Stimulated activated CD4-positive, alpha-beta T cell treated with anti-CD3 and anti-CD28 coated beads, Interleukin-1b, Interleukin-23, amount 100 ng/mL, for 4 hours (primary cell): ENCODE data around the gene MAP3K7CL.

Experiments used
- DNase-seq, 2 donors: peaks; one replicate each; pipeline ENCODE4 v3.0.0-alpha.2; 2020; ENCODE audit warnings: low read depth in 2 of 2

Gene MAP3K7CL, protein sequence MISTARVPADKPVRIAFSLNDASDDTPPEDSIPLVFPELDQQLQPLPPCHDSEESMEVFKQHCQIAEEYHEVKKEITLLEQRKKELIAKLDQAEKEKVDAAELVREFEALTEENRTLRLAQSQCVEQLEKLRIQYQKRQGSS

DNA sequence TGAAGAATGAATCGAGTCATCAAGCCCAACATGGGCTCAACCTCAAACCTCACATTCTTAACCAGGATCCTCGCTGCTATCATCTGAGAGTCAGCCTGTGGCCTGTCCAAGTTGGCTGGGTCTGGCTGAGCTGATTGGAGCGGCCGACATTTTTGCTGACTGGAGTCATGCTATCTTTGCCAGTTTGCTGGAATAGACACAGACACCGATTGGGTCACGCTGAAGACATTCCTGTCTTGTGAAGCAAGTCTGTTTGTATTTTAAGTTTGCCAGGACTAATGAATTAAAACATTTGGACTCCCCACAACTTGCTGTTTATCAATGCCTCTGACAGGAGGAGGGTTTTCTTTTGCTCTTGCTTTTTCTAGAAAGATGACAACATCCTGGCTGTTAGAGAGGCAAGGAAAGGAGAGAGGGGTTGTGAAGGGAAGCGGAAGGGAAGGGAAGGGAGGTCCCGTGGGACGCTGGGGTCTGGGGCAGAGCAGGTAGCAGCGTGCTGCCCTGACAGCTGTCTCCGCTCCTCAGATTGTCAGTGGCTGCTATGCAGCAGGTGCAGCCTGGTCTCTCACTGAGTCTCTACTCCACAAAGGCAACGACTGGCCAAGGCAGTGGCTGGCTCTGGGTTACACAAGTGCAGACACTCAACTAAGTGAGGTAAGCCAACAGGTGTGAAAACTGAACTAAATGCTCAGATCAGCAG is at the start of gene MAP3K7CL:
Gene MAP3K7CL (plus strand): TSS at position 375 of the 700 bp plus-strand sequence. CDS start 2,701 bp downstream, outside the sequence.
- DNase-seq = no peak

DNA sequence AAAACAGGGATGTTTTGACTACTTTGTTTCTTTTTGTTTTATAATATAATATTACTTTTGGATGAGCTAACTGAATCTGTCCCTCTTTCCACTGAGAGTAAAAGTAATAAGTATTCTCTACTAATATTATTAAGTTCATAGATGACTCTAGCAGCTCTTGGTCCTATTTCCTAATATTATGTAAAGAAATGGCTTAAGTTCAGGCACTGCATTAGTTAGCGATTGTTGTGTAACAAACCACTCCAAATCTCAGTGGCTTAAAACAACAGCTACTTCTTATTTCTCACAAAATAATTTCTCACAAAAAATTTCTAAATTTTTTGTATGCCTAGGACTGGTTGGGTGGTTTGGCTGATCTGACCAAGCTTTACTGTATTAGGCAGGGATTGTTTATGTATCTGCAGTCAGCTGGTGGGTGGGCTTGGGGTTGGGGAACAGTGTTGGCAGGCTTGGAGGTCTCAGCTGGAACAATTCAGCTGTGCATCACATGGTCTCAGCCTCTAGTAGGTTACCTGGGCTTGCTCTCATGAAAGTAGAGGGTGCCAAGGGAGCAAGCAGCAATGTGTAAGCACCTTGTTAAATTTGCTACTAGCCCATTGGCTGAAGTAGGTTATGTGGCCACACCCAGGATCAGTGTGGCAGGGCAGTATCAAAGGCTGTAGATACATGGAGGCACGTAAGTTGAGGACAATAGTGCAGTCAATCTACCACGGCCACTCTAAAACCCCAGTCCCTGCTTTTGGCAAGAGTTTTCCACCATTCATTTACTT is 48.2 kb upstream of the MAP3K7CL start:
- DNase-seq = no peak

DNA sequence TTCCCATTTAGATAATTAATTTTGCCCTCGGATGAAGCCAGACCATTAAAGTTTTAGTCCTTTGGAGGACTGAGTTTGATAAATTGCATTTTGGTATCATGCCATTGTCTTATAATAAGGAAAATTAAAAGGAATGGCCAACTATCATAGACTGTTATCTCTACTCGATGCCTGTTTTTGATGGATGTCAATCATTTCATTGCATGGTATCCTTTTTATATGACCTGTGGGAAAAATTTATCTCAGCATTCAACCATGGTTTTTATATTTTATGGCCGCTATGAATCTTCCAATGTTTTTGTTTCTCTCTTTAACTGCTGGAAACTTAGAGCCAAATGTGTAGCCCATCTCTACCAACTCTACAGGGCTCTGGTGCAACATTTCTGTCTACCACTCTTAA is 47.1 kb upstream of the MAP3K7CL start:
- DNase-seq = no peak

DNA sequence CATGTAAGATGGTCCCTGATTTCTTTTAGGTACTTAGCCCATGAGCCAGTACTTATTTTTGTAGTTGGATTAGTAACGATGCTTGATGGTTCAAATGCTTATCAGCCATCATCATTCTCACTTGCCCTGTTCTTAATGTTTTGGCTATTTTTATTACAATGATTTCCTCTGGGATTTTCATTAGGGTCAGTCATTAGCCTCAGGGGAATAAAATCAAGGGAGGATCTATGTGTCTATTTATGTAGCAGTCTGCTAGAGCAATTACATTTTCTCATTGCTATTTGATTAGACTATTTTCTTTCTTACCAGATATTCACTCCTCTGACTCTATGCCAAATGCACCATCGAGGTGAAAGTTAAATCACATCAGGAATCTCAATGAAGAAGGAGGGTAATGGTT is 46.1 kb upstream of the MAP3K7CL start:
- DNase-seq = no peak

DNA sequence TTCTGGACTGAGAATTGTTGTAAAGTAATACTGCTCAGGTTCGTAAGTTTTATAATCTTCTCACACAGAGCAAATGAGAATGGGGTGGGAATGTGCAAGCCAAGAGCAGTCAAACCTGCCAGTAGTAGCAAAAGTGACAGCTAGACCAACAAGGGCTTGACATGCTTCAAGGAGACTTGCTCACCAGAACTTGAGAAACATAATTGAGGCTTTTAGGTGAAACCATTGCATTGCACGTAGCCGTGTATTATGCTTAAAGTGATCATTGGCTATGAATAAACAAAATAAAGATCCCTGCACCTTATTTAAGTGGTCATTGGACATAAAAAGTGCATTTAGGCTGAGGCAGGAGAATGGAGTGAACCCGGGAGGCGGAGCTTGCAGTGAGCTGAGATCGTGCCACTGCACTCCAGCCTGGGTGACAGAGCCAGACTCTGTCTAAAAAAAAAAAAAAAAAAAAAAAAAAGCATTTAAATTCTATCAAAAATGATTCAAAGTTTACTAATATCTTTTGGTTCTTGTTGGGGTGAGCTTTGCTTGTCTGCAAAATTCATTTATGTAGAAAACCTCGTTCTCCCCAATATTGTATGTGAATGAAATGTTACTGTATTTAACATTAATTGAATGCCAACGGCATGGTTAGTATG is 45.2 kb upstream of the MAP3K7CL start:
- DNase-seq = no peak

DNA sequence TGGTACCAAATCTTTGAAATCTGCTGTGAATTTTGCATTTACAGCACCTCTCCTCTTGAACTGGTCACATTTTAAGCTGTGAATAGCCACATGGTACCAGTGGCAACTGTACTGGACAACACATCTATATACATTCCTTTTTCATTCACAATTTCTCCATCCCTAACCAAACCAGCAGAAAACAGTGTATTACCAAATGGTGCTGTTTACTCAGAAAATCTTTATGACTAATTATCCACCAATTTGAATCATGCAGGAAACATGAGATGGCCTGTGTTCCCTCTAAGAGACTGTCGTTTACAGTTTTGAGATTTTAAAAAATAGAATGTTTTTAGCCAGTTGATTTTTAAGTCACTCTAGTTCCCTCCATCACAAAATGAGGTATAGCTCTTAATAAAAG is 39.4 kb upstream of the MAP3K7CL start:
- DNase-seq = no peak

DNA sequence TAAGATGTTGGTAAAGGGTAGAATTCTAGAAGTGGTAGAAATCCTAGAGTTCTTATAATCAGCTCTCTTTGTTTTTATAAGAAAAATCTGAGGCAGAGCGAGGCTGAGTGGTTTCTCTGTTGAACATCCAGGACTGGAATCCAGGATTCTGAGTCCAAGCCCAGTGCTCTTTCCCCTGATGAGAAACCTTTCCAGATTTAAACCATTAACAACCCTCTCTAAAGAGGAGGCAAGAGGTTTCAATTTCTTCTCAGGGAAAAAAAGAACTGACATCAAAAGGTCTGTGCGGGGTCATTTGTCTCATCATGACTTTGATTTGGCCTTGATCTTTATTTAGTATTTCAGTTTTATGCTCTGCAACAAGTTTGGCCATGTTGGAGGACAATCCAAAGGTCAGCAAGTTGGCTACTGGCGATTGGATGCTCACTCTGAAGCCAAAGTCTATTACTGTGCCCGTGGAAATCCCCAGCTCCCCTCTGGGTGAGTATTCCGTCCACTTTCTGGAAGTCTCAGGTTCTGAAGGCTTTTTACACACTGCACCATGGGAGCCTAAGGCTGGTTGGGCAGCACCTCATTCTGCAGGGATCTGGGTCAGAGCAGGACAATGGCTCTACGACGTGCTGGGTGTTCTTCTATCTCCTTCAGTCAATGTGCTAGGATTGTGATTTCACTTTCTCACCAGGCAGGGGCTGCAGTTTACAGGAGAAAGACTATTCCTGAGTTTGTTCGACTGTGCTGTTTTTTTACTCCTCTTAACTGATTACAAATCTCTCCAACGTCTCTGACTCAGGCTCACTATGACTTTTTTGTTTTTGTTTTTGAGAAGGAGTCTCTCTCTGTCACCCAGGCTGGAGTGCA is 38.1 kb upstream of the MAP3K7CL start:
- DNase-seq = no peak

DNA sequence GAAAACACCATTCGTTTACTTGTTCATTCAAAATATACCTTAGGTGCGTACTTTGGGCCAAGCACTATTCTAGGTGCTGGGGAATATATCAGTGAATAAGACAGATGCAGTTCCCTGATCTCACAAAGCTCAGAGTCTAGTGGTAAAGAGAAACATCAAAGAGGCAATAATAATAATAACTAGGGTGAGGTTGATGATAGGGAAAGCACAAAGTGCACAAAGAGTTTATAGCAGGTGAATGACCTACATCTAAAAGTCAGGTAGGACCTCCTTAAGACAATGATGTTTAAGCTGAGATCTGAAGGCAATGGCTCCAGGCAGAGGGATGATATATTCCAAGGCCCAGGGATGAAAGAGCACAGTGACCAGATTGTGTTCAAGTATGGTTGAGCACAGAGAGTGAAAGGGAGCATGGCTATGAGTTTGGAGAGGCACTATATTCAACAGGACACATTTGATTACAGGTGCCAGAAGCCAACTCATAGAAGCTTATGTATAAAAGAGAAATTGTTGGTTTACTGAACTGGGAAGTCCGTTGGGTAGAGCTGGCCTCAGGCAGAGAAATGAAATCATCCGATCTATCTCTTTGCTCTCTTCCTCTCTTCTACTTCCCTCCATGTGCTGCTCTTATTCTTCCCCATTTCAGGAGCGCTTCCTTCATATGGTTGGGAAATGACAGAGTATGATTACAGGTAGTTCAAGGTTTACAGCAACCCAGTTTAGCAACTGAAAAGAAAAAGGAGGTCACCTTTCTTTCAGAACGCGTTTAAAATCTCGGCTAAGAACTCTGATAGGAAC is 34.0 kb upstream of the MAP3K7CL start:
- no peak for DNase-seq

DNA sequence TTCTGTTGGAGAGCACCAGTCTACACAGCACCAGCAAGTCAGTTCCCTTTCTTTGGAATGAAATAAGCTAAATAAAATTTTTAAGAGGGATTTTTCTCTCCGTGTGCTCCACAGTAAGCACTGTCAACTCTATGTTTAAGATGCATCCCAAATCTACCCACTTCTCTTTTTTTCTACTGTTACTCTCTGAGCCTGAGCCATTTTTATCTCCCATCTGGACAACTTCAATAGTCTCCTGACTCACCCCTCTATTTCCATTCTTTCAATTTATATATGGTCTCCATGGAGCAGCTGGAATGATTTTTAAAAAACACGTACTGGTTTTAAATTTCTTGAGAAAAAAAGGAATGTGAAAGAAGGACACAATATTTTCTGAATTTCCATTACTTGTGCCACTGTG is 32.3 kb upstream of the MAP3K7CL start:
- no peak for DNase-seq

DNA sequence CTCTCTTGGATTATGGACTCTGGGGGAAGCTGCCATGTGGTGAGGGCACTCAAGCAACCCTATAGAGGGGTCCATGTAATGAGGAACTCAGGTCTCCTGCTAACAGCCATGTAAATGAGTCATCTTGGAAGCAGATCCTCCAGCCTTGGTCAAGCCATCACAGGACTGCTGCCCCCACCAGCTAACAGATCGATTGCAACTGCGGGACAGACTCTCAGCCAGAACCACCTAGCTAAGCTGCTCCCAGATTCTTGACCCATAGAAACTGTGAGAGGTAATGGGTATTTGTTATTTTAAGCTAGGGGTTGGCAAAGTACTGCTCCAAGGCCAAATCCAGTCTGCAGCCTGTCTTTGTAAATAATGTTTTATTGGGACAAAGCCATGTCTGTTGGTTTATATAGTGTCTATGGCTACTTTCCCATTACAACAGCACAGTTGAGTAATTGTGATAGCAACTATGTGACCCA is 27.6 kb upstream of the MAP3K7CL start:
- DNase-seq = no peak

DNA sequence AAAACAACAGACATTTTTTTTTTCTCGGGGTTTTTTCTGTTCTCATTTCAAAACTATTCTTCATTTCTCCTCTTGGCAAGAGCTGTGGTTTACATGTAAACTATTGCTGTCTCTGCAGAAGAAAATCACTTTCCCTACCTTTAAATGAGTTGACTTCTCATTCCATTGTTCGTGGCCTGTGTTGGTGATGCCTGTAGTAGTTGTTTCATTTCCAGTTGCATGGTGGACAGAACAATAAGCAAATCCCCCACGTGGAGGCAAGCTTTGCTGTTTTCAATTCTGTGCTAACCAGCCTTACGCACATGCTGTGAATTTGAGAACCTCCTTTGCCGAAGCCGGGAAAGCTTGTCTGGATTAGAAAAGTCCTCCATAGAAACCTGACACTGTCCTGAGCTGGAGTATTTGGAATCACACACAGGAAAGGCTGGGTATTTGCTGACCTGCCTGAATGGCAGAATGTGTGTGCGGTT is 26.2 kb upstream of the MAP3K7CL start:
- no peak for DNase-seq

DNA sequence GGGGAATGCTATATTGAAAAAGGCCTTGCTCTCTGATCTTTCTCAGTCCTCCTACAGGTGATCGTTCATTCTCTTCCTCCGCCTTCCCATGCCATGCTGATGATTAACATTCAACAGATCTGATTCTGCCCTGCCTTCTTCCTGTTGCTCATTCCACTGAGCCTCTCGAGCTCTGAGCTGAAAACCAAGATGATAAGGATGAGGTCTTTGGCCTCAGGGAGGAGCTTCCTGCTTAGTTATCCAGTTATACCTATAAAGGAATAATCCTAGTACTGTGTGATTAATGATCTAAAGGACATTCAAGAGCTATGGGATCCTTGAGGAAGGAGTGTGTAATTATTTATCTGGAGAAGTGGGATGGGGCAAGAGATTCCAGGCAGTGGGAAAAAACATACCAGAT is 25.2 kb upstream of the MAP3K7CL start:
- no peak for DNase-seq

DNA sequence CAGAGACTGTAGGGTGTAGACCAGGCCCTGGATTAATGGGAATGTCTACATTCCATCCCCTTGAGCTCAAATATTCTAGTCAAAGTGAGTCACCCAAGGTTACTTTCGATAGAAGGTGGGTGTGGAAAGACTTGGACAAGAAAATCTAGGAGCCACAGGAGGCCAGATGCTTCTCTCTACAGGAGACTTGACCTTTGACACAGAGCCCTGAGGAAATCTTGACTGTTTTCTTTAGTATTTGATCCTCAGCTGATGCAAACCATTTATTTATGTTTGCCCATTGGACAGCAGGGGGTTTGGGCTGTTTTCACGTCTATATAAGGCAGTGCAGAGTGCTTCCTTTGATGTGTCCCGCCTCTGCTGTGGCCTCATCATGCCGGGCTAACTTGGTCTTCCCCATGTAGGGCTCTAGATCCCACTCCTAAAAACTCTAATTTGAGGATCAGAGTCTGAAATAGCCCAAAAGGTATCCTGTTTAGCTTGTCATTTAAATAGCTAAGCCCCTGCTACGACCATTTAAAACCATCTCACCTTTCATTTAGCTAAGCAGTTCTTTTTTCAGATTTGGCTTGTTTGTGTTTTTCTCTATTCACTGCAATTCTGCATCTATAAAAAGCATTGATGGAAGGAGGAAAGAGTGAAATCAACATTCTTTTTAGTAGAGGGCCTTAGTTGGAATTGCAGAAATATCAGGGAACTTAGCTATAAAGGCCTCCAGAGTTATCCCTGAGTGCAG is 15.5 kb upstream of the MAP3K7CL start:
- no peak for DNase-seq

DNA sequence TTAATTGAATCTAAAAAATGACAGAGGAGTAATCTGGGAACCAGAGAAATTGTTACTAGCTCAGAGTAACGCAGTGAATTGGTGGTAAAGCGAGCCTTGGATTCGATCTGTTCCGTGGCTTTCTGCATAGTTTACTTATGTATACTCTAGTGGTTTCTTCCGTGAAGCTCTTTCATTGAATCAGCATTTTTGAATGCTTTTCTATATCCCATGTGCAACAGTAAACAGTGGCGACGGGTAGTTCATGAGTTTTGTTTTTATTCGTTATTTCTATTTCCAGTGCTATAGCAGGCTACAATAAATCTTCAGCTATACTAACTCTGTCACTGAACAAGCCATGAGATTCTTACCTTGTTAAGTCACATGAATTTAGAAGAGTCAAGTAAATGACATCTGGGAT is 14.5 kb upstream of the MAP3K7CL start:
- DNase-seq = no peak

DNA sequence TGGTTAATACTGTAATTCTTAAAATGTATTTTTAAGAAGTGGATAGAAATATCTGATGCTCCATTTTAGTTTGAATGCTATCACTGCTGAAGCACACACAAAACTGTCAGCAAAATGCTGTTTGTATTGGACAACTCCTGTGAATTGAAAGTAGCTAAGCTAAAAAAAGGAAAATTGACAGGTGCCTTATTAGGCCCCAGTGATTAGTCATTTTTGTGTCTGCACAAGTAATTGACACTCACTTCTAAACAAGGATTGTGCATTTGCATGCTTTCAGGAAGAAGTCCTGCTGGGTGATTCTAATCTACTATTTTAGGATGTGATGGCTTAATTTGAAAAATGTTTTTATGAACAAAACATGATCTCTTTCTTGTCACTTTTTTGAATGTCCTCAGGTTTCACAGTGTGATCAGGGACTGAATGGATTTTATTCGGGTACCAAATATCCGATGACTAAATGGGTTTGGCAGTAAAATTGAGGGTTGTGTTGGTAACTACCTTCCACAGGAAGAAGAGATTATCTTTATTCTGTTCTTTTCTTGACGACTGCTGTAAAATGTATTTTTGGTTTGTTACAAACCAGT is 13.0 kb upstream of the MAP3K7CL start:
- DNase-seq = no peak

DNA sequence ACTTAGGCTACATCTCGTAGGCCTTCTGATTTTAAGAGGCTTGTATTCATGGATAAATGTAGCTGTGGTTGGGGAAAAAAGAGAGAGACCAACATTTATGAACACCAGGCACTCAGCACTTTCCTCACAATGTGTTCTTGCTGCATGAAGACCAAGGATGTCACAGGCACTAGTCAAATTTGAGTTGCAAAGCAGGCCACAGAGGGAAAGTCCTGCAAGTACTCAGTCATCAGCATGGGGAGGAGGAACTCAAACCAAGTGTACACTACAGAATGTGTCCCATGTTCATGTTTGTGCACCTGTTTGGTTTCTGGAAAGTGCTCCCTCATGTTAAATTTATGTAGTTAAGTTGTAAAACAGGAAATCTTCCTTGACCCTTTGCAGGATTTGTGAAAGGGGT is 8.7 kb upstream of the MAP3K7CL start:
- DNase-seq = no peak

DNA sequence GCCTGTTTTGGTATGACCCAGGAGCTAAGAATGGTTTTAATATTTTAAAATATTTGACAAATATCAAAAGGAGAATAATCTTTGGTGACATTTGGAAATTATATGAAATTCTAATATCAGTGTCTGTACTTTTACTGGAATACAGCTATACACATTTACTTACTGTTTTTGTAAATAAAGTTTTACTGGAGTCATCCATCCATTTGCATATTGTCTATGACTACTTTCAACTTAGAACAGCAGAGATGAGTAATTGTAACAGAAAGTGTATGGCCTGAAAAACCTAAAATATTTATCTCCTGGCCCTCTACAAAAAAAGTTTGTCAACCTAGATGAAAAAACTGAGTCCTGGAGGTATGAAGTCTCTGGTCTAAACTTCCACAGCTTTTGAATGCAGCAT is 5.8 kb upstream of the MAP3K7CL start:
- no peak for DNase-seq

DNA sequence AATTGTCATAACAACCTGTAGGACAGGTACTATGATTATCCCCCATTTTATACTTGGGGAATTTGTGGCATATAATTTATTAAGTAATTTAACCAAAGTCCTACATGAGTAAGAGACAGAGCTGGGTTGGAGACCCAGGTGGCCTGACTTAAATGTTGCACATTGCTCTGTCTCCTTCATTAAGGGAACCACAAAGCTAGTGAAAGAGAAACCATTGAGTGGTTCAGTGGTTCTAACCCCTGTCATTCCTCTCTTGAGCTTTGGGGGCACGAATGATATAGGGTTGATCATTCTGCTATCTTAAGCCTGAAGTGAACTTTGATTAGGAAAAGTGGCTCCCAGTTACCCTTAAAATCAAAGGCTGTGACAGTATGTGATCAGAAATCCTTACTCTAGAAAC is 5.3 kb upstream of the MAP3K7CL start:
- no peak for DNase-seq

DNA sequence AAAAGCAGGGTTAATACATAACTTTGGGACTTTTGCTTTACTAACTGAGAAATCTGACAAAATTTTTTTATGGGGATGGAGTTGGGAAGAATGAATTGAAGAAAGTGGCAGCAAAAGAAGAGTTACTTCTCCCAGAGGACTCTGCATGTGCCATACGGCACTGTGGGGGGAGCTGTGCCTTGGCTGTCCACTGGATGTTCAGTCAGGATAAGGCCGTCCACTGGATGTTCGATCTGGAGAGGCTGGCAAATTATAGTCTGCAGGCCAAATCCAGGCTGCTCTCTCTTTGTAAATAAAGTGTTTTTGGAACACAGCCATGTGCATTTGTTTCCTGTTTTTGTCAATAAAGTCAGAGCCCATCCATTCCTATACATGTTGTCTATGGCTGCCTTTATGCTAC is 4.5 kb upstream of the MAP3K7CL start:
- no peak for DNase-seq

DNA sequence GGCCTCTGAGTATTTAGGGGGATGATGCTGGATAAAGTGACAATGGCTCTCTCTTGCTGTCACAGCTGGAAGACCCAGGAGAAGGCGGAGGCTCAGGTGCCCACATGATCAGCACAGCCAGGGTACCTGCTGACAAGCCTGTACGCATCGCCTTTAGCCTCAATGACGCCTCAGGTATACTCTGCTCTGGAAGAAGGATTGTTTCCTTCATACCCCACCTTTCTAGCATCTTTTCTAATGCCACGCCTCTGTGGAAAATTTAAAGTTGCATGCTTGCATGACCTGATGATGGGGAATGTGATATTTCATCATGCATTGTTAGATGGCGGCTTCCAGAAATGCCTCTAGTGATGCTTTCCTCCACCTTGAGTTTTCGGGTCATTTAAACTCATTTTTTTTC is 2.8 kb downstream of the MAP3K7CL start:
- DNase-seq = no peak
